ENCODE results near the gene LRGUK. TPM values are rescaled to one million over a fixed set of nuclear protein-coding genes. Genes with fewer than 3 reads are reported as not detected.
A peak's percentile ranks its signal among the peaks of the same experiment; 100 is the strongest.

The LRGUK gene
- polyA plus RNA-seq, 3 donors = 0.41 TPM; not detected in 2

GRCh38 chr7:134284952-134285351 lies 157.8 kb downstream of the LRGUK start:
- Histone ChIP-seq H3K36me3 (replicated peaks in 1 of 2; ENCODE audit: control insufficient read depth in 1 of 2, insufficient read depth in 2 of 2, low read length in 2 of 2) (no peaks in the 10 kb centered on the region), H3K27ac (ENCODE audit: low read depth in 1 of 2, low read length in 2 of 2) (no peak overlapping the region), H3K9ac (ENCODE audit: insufficient read depth, low read length, poor library complexity, severe bottlenecking) (no peak overlapping the region), H3K4me3 (replicated peaks in 1 of 3; ENCODE audit: low read depth in 2 of 3, low read length in 3 of 3) (no peak overlapping the region), H3K79me2 (ENCODE audit: insufficient read depth, low read length) (no peaks in the 10 kb centered on the region), H4K20me1 (ENCODE audit: insufficient read depth, low read length) (no peaks in the 10 kb centered on the region), H2AFZ (ENCODE audit: insufficient read depth, low read depth, low read length, poor library complexity, severe bottlenecking) (no peak overlapping the region), H3K4me1 (ENCODE audit: control insufficient read depth in 1 of 2, insufficient read depth in 2 of 2, low read length in 2 of 2) (peaks cover 6 to 8% of the 10 kb centered on the region in 2 donors), H3K9me3 (replicated peaks in 1 of 2; ENCODE audit: control insufficient read depth in 1 of 2, insufficient read depth in 1 of 2, low read length in 2 of 2) (no peaks in the 10 kb centered on the region), H3K27me3 (ENCODE audit: control insufficient read depth in 2 of 2, insufficient read depth in 2 of 2, low read length in 2 of 2) (peaks cover 0 to 10% of the 10 kb centered on the region in 2 donors), H3K4me2 (replicated peaks; ENCODE audit: extremely low read depth, low read length, poor library complexity, severe bottlenecking) (no peak overlapping the region)
- Mint-ChIP-seq H3K4me1 (peaks cover 10% of the 10 kb centered on the region), H3K27ac (no peak overlapping the region), H3K27me3 (ENCODE audit: low read depth in 3 of 3) (peaks cover 2 to 6% (median 6%) of the 10 kb centered on the region in 3 donors), H3K4me3 (no peak overlapping the region), H3K9me3 (peaks cover 2 to 10% (median 3%) of the 10 kb centered on the region in 7 donors), H3K36me3 (peaks cover 0 to under 1% of the 10 kb centered on the region in 2 donors)
- no CpG with 5 or more reads among the region's 3 CpGs for WGBS (ENCODE audit: insufficient coverage)
- no peak for TF ChIP-seq CTCF (IDR thresholded peaks at IDR 0.05)
- no peak for DNase-seq
- intact Hi-C loops (cut with micrococcal nuclease) = no loop called here

DNA sequence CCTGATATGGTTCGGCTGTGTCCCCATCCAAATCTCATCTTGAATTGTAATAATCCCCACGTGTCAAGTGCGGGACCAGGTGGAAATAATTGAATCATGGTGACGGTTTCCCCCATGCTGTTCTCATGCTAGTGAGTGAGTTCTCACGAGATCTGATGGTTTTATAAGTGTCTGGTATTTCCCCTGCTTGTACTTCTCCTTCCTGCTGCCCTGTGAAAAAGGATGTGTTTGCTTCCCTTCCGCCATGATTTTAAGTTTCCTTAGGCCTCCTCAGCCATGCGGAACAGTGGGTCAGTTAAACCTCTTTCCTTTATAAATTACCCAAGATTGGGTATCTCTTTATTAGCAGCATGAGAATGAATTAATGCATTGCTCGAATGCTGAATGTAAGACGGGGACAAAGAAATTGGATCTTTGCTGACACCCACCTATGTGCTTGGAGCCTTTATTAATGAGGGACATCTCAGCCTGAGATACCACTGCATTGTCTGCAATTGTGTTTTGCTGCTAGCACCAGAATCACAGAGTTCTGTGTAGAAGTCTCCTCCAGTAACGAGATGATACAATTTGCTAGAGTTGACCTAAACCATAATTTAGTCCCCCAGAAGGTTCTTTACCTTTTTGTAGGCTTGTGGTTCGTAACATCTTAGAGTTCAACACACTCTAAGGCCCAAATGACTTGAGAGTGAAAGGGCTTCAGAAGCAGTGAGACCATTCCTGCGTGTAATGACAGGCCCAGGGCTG lies 160.9 kb downstream of the LRGUK start:
- TF ChIP-seq CTCF (IDR thresholded peaks at IDR 0.05) = no peak
- Histone ChIP-seq H3K4me1 (ENCODE audit: control insufficient read depth in 1 of 2, insufficient read depth in 2 of 2, low read length in 2 of 2) (peaks cover 16% of the 10 kb centered on the region in 2 donors), H3K27ac (ENCODE audit: low read depth in 1 of 2, low read length in 2 of 2) (no peak overlapping the region), H3K4me2 (replicated peaks; ENCODE audit: extremely low read depth, low read length, poor library complexity, severe bottlenecking) (no peak overlapping the region), H2AFZ (ENCODE audit: insufficient read depth, low read depth, low read length, poor library complexity, severe bottlenecking) (no peak overlapping the region), H3K79me2 (ENCODE audit: insufficient read depth, low read length) (no peaks in the 10 kb centered on the region), H4K20me1 (ENCODE audit: insufficient read depth, low read length) (no peaks in the 10 kb centered on the region), H3K36me3 (replicated peaks in 1 of 2; ENCODE audit: control insufficient read depth in 1 of 2, insufficient read depth in 2 of 2, low read length in 2 of 2) (no peaks in the 10 kb centered on the region), H3K4me3 (replicated peaks in 1 of 3; ENCODE audit: low read depth in 2 of 3, low read length in 3 of 3) (no peak overlapping the region), H3K9me3 (replicated peaks in 1 of 2; ENCODE audit: control insufficient read depth in 1 of 2, insufficient read depth in 1 of 2, low read length in 2 of 2) (no peaks in the 10 kb centered on the region), H3K27me3 (ENCODE audit: control insufficient read depth in 2 of 2, insufficient read depth in 2 of 2, low read length in 2 of 2) (peaks cover 0 to 6% of the 10 kb centered on the region in 2 donors), H3K9ac (ENCODE audit: insufficient read depth, low read length, poor library complexity, severe bottlenecking) (no peak overlapping the region)
- Mint-ChIP-seq H3K4me3 (no peak overlapping the region), H3K36me3 (peaks cover 6% of the 10 kb centered on the region in 2 donors), H3K27me3 (ENCODE audit: low read depth in 3 of 3) (peaks cover 0 to 3% (median 2%) of the 10 kb centered on the region in 3 donors), H3K9me3 (peaks cover 0 to 4% (median 2%) of the 10 kb centered on the region in 7 donors), H3K4me1 (peaks cover 19% of the 10 kb centered on the region), H3K27ac (peak overlapping the region in 2 of 7 donors; percentile 6 to 70)
- intact Hi-C loops (cut with micrococcal nuclease) = no loop called here
- WGBS (ENCODE audit: insufficient coverage) = 100% methylated on average over 1 of the region's 12 CpGs
- DNase-seq = peak; percentile 3 to 54 (median 14)

All from CD14-positive monocyte (primary cell).